Lung (tissue), 12 donors: ENCODE measurements around the gene CZIB. TPM values are rescaled to one million over a fixed set of nuclear protein-coding genes. Genes with fewer than 3 reads are reported as not detected.
"Not testable (repeated sequence)": the region's sequence is repeated elsewhere in the genome, so short reads cannot be mapped to it uniquely, and the experiment has no call there.

Experiments
- ATAC-seq: fragments of 200-7000 bp; cut with Tn5 transposase; one replicate; pipeline ENCODE4 v1.9.1; 2020; ENCODE audit warnings: moderate number of reproducible peaks; ENCODE audit not compliant: insufficient read depth, low FRiP score
- DNase-seq, 3 donors: peaks; one replicate each; pipeline ENCODE4 v3.0.0-alpha.2; 2013 to 2017
- H3K27ac ChIP-seq, 2 donors: one replicate each; pipeline ENCODE4 v1.5.1; 2013; ENCODE audit warnings: mild to moderate bottlenecking in 2 of 2, moderate library complexity in 2 of 2, control low read depth in 1 of 2, inconsistent platforms in 1 of 2, low read depth in 1 of 2, low read length in 1 of 2
- H3K27me3 ChIP-seq, 3 donors: one replicate each; pipeline ENCODE4 v1.5.1; 2013; ENCODE audit warnings: low read length in 2 of 3; ENCODE audit not compliant: control insufficient read depth in 3 of 3, insufficient read depth in 3 of 3
- H3K36me3 ChIP-seq, 4 donors: one replicate each; pipeline ENCODE4 v1.5.1; 2013; ENCODE audit warnings: low read length in 4 of 4, mild to moderate bottlenecking in 1 of 4, moderate library complexity in 1 of 4; ENCODE audit not compliant: control insufficient read depth in 4 of 4, insufficient read depth in 4 of 4
- H3K4me1 ChIP-seq, 5 donors: one replicate each; pipeline ENCODE4 v1.5.1; 2013; ENCODE audit warnings: low read length in 5 of 5, mild to moderate bottlenecking in 2 of 5, moderate library complexity in 1 of 5; ENCODE audit not compliant: control insufficient read depth in 5 of 5, insufficient read depth in 5 of 5
- H3K4me3 ChIP-seq: one replicate; pipeline ENCODE4 v1.5.1; 2013; ENCODE audit warnings: mild to moderate bottlenecking, control low read depth, moderate library complexity
- H3K9ac ChIP-seq, 2 donors: one replicate each; pipeline ENCODE4 v1.5.1; 2013; ENCODE audit warnings: low read length in 2 of 2, control low read depth in 1 of 2; ENCODE audit not compliant: insufficient read depth in 1 of 2
- H3K9me3 ChIP-seq, 4 donors: one replicate each; pipeline ENCODE4 v1.5.1; 2013; ENCODE audit warnings: low read length in 3 of 4, mild to moderate bottlenecking in 1 of 4, moderate library complexity in 1 of 4; ENCODE audit not compliant: control insufficient read depth in 4 of 4, insufficient read depth in 3 of 4
- WGBS, 2 donors: extraction: QIAGEN DNeasy Blood & Tissue Kit; methylation state at CpG; one replicate each; pipeline ENCODE4 v1.1.7; 2013; 5-methylcytosine and 5-hydroxymethylcytosine counted together
- polyA plus RNA-seq, 2 donors: library from polyadenylated mRNA; stranded (reverse); fragments of 200-250 nt; gene quantifications; one replicate each; pipeline ENCODE4 v1.2.1, GENCODE V29; 2013
- total RNA-seq, 2 donors: library from RNA; depleted of rRNA in 1 of 2; stranded (reverse); fragments of >200 nt in 1 of 2; gene quantifications; one replicate each; pipeline ENCODE4 v1.2.1, GENCODE V29; 2014 to 2021
- TF ChIP-seq, protein P1 (sequence below): IDR thresholded peaks from 2 replicates; pipeline ENCODE4 v1.5.1; 2012; ENCODE audit warnings: mild to moderate bottlenecking; ENCODE audit errors: control extremely low read depth, extremely low read depth
- donor health status: control.
- donor health status: control.
- donor health status: Bipolar disorder and iron deficiency.
- donor health status: healthy.
- donor health status: DM: yes; HTN: yes; CAD: no.

The CZIB gene
- total and polyA plus RNA-seq, 4 donors: 39.1 to 86.5 (median 52.9) TPM

DNA sequence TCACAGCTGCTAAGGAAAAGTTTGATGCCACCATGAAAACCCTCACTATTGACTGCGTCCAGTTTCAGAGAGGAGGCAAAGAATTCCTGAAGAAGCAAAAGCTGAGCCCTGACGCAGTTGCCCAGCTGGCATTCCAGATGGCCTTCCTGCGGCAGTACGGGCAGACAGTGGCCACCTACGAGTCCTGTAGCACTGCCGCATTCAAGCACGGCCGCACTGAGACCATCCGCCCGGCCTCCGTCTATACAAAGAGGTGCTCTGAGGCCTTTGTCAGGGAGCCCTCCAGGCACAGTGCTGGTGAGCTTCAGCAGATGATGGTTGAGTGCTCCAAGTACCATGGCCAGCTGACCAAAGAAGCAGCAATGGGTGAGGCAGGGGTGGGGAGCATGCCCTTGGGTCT, 9.5 kb downstream of the CZIB start:
- Histone ChIP-seq H3K36me3 (peaks cover 20 to 36% (median 31%) of the 10 kb centered on the region in 4 donors), H3K9me3 (peaks cover 0 to 3% (median 0%) of the 10 kb centered on the region in 4 donors), H3K4me1 (no peaks in the 10 kb centered on the region), H3K9ac (no peak overlapping the region), H3K27me3 (no peaks in the 10 kb centered on the region), H3K27ac (no peak overlapping the region), H3K4me3 (no peak overlapping the region)
- DNase-seq (no peak), ATAC-seq (no peak)
- TF ChIP-seq, protein P1, sequence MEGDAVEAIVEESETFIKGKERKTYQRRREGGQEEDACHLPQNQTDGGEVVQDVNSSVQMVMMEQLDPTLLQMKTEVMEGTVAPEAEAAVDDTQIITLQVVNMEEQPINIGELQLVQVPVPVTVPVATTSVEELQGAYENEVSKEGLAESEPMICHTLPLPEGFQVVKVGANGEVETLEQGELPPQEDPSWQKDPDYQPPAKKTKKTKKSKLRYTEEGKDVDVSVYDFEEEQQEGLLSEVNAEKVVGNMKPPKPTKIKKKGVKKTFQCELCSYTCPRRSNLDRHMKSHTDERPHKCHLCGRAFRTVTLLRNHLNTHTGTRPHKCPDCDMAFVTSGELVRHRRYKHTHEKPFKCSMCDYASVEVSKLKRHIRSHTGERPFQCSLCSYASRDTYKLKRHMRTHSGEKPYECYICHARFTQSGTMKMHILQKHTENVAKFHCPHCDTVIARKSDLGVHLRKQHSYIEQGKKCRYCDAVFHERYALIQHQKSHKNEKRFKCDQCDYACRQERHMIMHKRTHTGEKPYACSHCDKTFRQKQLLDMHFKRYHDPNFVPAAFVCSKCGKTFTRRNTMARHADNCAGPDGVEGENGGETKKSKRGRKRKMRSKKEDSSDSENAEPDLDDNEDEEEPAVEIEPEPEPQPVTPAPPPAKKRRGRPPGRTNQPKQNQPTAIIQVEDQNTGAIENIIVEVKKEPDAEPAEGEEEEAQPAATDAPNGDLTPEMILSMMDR: no peak
- WGBS, 2 donors: 97 to 98% methylated on average over 11 of the region's 11 CpGs

DNA sequence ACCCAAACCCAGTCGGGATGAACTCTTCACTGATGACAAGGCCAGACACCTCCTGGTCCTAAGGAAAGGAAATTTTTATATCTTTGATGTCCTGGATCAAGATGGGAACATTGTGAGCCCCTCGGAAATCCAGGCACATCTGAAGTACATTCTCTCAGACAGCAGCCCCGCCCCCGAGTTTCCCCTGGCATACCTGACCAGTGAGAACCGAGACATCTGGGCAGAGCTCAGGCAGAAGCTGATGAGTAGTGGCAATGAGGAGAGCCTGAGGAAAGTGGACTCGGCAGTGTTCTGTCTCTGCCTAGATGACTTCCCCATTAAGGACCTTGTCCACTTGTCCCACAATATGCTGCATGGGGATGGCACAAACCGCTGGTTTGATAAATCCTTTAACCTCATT, 10.1 kb downstream of the CZIB start:
- WGBS, 2 donors: 90 to 93% methylated on average over 7 of the region's 7 CpGs

DNA sequence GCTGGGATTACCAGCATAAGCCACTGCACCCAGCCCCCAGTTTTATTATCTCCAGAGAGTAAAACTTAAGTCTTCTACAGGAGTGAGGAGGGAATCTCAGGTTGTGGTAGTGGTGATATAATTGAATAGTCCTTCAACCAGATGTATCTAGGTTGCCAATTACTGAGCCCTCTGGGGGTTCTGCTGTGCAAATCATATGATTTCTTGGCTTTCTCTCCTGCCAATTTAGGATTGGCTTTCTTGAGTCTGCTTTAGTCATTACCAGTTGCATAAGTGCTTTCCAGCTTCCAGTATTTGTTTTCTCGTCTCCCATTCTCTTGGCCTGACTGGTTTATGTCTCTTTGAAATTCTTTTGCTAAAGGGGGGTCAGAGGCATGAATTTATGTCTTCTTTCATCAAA, 12.7 kb downstream of the CZIB start:
- TF ChIP-seq, protein P1: no peak
- H3K4me1 ChIP-seq: no peaks in the 10 kb centered on the region
- H3K36me3 ChIP-seq: peaks cover 29 to 46% (median 38%) of the 10 kb centered on the region in 4 donors
- H3K27ac ChIP-seq: no peak overlapping the region
- no peaks in the 10 kb centered on the region for H3K27me3 ChIP-seq
- no peak overlapping the region for H3K9ac ChIP-seq
- ATAC-seq: no peak
- DNase-seq: no peak
- H3K9me3 ChIP-seq: peaks cover 0 to 6% (median 0%) of the 10 kb centered on the region in 4 donors
- H3K4me3 ChIP-seq: no peak overlapping the region
- 64 to 80% methylated on average over 1 of the region's 1 CpG for WGBS, 2 donors

More for the DNA sequence above, 10.1 kb downstream of the CZIB start:
- TF ChIP-seq, protein P1: no peak
- Histone ChIP-seq H3K27me3 (no peaks in the 10 kb centered on the region), H3K4me3 (no peak overlapping the region), H3K4me1 (no peaks in the 10 kb centered on the region), H3K27ac (no peak overlapping the region), H3K36me3 (peaks cover 26 to 39% (median 31%) of the 10 kb centered on the region in 4 donors), H3K9ac (no peak overlapping the region), H3K9me3 (peaks cover 0 to 6% (median 0%) of the 10 kb centered on the region in 4 donors)
- no peak for ATAC-seq
- no peak for DNase-seq

- TF ChIP-seq, protein P1: no peak
- Histone ChIP-seq H3K36me3 (peaks cover 31 to 51% (median 40%) of the 10 kb centered on the region in 4 donors), H3K4me3 (no peak overlapping the region), H3K9me3 (peaks cover 0 to 6% (median 0%) of the 10 kb centered on the region in 4 donors), H3K27me3 (no peaks in the 10 kb centered on the region), H3K4me1 (no peaks in the 10 kb centered on the region), H3K27ac (no peak overlapping the region), H3K9ac (no peak overlapping the region)
- ATAC-seq (no peak), DNase-seq (no peak)
- 93 to 100% methylated on average over 1 of the region's 1 CpG for WGBS, 2 donors
Measured at GRCh38 chr1:53206735-53207379, 13.6 kb downstream of the CZIB start.

DNA sequence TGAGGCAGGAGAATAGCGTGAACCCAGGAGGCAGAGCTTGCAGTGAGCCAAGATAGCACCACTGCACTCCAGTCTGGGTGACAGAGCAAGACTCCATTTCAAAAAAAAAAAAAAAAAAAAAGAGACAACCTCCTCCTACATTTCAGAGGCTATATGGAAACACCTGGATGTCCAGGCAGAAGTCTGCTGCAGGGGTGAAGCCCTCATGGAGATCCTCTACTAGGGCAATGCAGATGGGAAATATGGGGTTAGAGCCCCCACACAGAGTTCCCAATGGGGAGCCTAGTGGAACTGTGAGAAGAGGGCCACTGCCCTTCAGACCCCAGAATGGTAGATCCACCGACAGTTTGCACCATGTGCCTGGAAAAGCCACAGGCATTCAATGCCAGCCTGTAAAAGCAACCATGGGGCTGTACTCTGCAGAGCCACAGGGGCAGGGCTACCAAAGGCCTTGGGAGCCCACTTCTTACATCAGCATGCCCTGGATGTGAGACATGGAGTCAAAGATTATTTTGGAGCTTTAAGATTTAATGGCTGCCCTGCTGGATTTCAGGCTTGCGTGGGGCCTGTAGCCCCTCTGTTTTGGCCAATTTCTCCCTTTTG, 14.2 kb downstream of the CZIB start:
- H3K4me3 ChIP-seq, ATAC-seq, H3K27me3 ChIP-seq, H3K27ac ChIP-seq, H3K9ac ChIP-seq, H3K9me3 ChIP-seq, DNase-seq, H3K4me1 ChIP-seq: not testable (repeated sequence)
- 97 to 99% methylated on average over 3 of the region's 3 CpGs for WGBS, 2 donors
- H3K36me3 ChIP-seq: peaks cover 31 to 54% (median 42%) of the 10 kb centered on the region in 4 donors
